ENCODE results near the gene FIS1. TPM values are rescaled to one million over a fixed set of nuclear protein-coding genes. Genes with fewer than 3 reads are reported as not detected.
A peak's percentile ranks its signal among the peaks of the same experiment; 100 is the strongest.
"Not testable (repeated sequence)": the region's sequence is repeated elsewhere in the genome, so short reads cannot be mapped to it uniquely, and the experiment has no call there.

The FIS1 gene
- polyA plus RNA-seq, 1 of the 3 experiments (the other 2 are of a cell fraction) = 1,313 TPM

- Histone ChIP-seq H3K36me3 (replicated peaks in 1 of 2; ENCODE audit: control insufficient read depth in 1 of 2, insufficient read depth in 2 of 2, low read length in 1 of 2) (peaks cover 10 to 22% of the 10 kb centered on the region in 2 experiments), H3K4me2 (no peak overlapping the region), H3F3A (replicated peaks; ENCODE audit: insufficient read depth) (peaks cover 9% of the 10 kb centered on the region), H3K27me3 (ENCODE audit: insufficient read depth) (no peaks in the 10 kb centered on the region), H4K20me1 (ENCODE audit: insufficient read depth) (no peaks in the 10 kb centered on the region), H3K79me2 (ENCODE audit: insufficient read depth) (no peaks in the 10 kb centered on the region), H3K4me3 (ENCODE audit: low read depth in 2 of 2, low read length in 1 of 2) (no peak overlapping the region), H2AFZ (ENCODE audit: low read depth) (no peak overlapping the region), H3K9ac (no peak overlapping the region), H3K9me3 (no peaks in the 10 kb centered on the region), H3K9me2 (no peaks in the 10 kb centered on the region), H3K4me1 (ENCODE audit: control insufficient read depth in 1 of 2, insufficient read depth in 2 of 2, low read depth in 1 of 2, low read length in 1 of 2) (no peaks in the 10 kb centered on the region), H3K27ac (ENCODE audit: low read depth in 2 of 2, low read length in 1 of 2) (no peak overlapping the region)
- ChIA-PET POLR2A (interaction anchor here (0.9 to 2.5 kb wide), 3 partner anchors 9 to 44 kb away, joined by 3 to 11 read pairs (median 8); no protein-coding TSS in a partner anchor), CTCF (interaction anchor here (0.8 to 2.4 kb wide), 4 partner anchors 11 to 38 kb away, joined by 3 to 11 read pairs (median 4); partner anchors contain the start of genes PLOD3 and ZNHIT1)
- TF ChIP-seq EP300 (IDR thresholded peaks at IDR 0.05; ENCODE audit: borderline replicate concordance in 1 of 2, low read depth in 1 of 2, low read length in 1 of 2) (no peak), GATA2 (CRISPR knock-in tag; IDR thresholded peaks at IDR 0.05) (no peak), MXI1 (IDR thresholded peaks at IDR 0.05; ENCODE audit: low read depth, low read length) (no peak), RFX5 (IDR thresholded peaks at IDR 0.05; ENCODE audit: low read length) (no peak), SIN3A (IDR thresholded peaks at IDR 0.05; ENCODE audit: borderline replicate concordance, low read depth, low read length) (no peak), CHD2 (IDR thresholded peaks at IDR 0.05; ENCODE audit: low read length, partially characterized antibody) (no peak), FOSL2 (IDR thresholded peaks at IDR 0.05; ENCODE audit: borderline replicate concordance, low read depth) (no peak), SMC3 (IDR thresholded peaks at IDR 0.05; ENCODE audit: low read depth, low read length) (no peak), RXRA (IDR thresholded peaks at IDR 0.05; ENCODE audit: borderline replicate concordance, low read depth) (no peak), REST (IDR thresholded peaks at IDR 0.05; ENCODE audit: low read depth, low read length) (no peak), YY1 (IDR thresholded peaks at IDR 0.05; ENCODE audit: low read depth) (no peak)
- TF ChIP-seq, protein P1, sequence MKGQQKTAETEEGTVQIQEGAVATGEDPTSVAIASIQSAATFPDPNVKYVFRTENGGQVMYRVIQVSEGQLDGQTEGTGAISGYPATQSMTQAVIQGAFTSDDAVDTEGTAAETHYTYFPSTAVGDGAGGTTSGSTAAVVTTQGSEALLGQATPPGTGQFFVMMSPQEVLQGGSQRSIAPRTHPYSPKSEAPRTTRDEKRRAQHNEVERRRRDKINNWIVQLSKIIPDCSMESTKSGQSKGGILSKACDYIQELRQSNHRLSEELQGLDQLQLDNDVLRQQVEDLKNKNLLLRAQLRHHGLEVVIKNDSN (IDR thresholded peaks at IDR 0.05; ENCODE audit: borderline replicate concordance, low read depth) = no peak
- TF ChIP-seq, protein P2, sequence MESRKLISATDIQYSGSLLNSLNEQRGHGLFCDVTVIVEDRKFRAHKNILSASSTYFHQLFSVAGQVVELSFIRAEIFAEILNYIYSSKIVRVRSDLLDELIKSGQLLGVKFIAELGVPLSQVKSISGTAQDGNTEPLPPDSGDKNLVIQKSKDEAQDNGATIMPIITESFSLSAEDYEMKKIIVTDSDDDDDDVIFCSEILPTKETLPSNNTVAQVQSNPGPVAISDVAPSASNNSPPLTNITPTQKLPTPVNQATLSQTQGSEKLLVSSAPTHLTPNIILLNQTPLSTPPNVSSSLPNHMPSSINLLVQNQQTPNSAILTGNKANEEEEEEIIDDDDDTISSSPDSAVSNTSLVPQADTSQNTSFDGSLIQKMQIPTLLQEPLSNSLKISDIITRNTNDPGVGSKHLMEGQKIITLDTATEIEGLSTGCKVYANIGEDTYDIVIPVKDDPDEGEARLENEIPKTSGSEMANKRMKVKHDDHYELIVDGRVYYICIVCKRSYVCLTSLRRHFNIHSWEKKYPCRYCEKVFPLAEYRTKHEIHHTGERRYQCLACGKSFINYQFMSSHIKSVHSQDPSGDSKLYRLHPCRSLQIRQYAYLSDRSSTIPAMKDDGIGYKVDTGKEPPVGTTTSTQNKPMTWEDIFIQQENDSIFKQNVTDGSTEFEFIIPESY (IDR thresholded peaks at IDR 0.05; ENCODE audit: borderline replicate concordance, low read depth) = no peak
- 93% methylated on average over 32 of the region's 32 CpGs for WGBS (ENCODE audit: low lambda C conversion rate)
- no peak for DNase-seq
Measured at GRCh38 chr7:101205901-101206664, 38.8 kb downstream of the FIS1 start.

- H3K27me3 ChIP-seq (ENCODE audit: insufficient read depth); H3K9me2 ChIP-seq; H3K4me3 ChIP-seq (ENCODE audit: low read depth in 2 of 2, low read length in 1 of 2); H2AFZ ChIP-seq (ENCODE audit: low read depth); H3K27ac ChIP-seq (ENCODE audit: low read depth in 2 of 2, low read length in 1 of 2); H3K9ac ChIP-seq; H4K20me1 ChIP-seq (ENCODE audit: insufficient read depth); H3K4me1 ChIP-seq (ENCODE audit: control insufficient read depth in 1 of 2, insufficient read depth in 2 of 2, low read depth in 1 of 2, low read length in 1 of 2); H3K79me2 ChIP-seq (ENCODE audit: insufficient read depth); H3K9me3 ChIP-seq; H3K4me2 ChIP-seq; H3F3A ChIP-seq (replicated peaks; ENCODE audit: insufficient read depth): not testable (repeated sequence)
- 69% methylated on average over 22 of the region's 22 CpGs for WGBS (ENCODE audit: low lambda C conversion rate)
- ChIA-PET POLR2A (interaction anchor here (0.6 to 2.5 kb wide), 7 partner anchors 9 to 49 kb away, joined by 3 to 11 read pairs (median 4); partner anchors contain the start of genes PLOD3, VGF and ZNHIT1), CTCF (interaction anchor here (0.9 to 2.7 kb wide), 9 partner anchors 9 to 79 kb away, joined by 3 to 32 read pairs (median 10); partner anchors contain the start of genes PLOD3 and ZNHIT1)
- DNase-seq = peak; percentile 20
- H3K36me3 ChIP-seq (replicated peaks in 1 of 2; ENCODE audit: control insufficient read depth in 1 of 2, insufficient read depth in 2 of 2, low read length in 1 of 2) = peaks cover 9 to 16% of the 10 kb centered on the region in 2 experiments
Measured at GRCh38 chr7:101203740-101204738, 40.8 kb downstream of the FIS1 start.

All from SK-N-SH (cell line).